T47D (cell line): ENCODE data around the gene RETSAT.
A peak's percentile ranks its signal among the peaks of the same experiment; 100 is the strongest.
"Not testable (repeated sequence)": the region's sequence is repeated elsewhere in the genome, so short reads cannot be mapped to it uniquely, and the experiment has no call there.

Experiments
- DNase-seq, 2 experiments: peaks; one replicate each; pipeline versions ENCODE4 v3.0.0 to v3.0.0-alpha.2; 2011 to 2012; ENCODE audit warnings: low read depth in 1 of 2, low spot score in 1 of 2
- JUND ChIP-seq: IDR thresholded peaks from 2 replicates; pipeline ENCODE4 v1.6.1; 2012; ENCODE audit warnings: low read depth
- in situ Hi-C: cut with HindIII; loops from 2 replicates; pipeline ENCODE4 v1.10.0; 2016; ENCODE audit warnings: low sequenced_read_pairs, low pct_unique_long_range_greater_than_20kb

RETSAT gene

GRCh38 chr2:85394261-85394681, 39.9 kb upstream of the RETSAT start:
- in situ Hi-C loops = no loop called here
- peak in 1 of 2 experiments; percentile 36 for DNase-seq
- no peak for TF ChIP-seq JUND

GRCh38 chr2:85393836-85394235, 39.5 kb upstream of the RETSAT start:
- in situ Hi-C loops = no loop called here
- TF ChIP-seq JUND = no peak
- no peak for DNase-seq

DNA sequence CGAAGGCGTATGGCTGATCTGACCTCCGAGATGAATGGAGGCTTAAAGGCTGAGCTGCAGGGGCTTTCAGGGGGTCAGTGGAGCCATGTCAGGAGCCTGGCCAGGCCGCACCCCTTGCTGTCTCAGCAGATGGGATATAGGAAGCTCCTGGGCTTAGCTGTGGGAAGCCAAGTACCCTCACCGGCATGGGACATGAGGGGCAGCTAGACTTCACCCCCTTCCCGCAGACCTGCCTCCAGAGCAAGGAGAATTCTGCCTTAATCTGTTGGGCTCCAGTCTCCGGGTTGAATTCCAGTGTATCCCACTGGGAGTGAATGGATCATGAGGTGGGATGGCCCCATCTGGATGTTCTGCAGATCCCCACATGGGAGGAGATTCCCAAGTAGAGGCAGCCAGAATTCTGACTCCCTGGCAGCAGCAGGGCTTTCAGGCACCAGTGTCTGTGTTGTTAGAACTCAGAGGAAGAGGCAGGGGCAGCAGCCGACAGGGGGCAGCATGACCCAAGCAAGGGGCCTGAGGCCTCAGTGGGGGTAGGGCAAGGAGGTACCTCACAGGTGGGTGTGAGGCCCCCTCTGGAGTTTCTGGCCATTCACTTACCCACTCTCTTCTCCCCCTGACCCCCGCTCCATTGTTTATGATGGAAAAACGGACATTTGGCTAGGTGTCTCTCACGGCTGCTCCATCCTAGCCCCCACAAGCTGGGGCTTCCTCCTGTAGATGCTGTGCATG, 36.8 kb upstream of the RETSAT start:
- no peak for TF ChIP-seq JUND
- in situ Hi-C loops = no loop called here
- peak in 1 of 2 experiments; percentile 57 for DNase-seq

DNA sequence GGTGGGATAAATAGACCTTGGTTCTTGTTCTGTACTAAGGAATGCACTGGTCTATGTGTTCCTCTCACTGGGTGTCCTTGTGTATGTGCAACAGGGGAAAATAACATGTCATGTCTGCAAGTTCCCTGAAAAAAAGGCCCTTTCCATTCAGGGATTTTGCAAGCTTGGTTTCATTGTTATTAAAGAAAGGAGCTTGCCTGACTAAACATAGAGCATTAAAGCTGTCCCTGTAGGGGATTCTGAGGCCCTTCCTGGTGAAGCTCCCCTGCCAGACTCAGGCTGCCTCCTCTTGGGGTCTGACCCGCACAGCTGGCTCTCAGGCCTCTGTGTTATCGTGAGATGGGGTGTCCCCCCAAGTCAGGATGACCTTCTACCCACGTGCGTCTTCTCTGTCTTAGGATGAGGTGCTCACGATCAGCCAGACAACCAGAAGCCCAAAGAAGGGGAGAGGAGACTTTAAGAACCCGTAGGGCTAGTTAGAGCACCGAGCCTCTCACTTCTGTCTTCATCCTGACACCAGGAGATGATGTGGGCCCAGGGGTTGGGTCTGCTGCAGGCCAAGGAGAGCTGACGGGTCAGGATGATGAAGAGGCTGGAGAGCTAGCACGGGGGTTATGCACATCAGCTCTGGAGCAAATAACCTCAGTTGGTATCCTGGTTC, 34.7 kb upstream of the RETSAT start:
- TF ChIP-seq JUND = no peak
- no peak for DNase-seq
- in situ Hi-C loops = no loop called here

- in situ Hi-C loops = no loop called here
- TF ChIP-seq JUND = no peak
- DNase-seq = no peak
Observed at GRCh38 chr2:85387754-85388153, 33.4 kb upstream of the RETSAT start.

- in situ Hi-C loops = no loop called here
Observed at GRCh38 chr2:85385746-85386145, 31.4 kb upstream of the RETSAT start.

GRCh38 chr2:85383850-85384249, 29.5 kb upstream of the RETSAT start:
- TF ChIP-seq JUND = no peak
- DNase-seq = no peak
- in situ Hi-C loops = no loop called here

More at GRCh38 chr2:85385746-85386145, 31.4 kb upstream of the RETSAT start:
- DNase-seq = no peak
- TF ChIP-seq JUND = no peak

DNA sequence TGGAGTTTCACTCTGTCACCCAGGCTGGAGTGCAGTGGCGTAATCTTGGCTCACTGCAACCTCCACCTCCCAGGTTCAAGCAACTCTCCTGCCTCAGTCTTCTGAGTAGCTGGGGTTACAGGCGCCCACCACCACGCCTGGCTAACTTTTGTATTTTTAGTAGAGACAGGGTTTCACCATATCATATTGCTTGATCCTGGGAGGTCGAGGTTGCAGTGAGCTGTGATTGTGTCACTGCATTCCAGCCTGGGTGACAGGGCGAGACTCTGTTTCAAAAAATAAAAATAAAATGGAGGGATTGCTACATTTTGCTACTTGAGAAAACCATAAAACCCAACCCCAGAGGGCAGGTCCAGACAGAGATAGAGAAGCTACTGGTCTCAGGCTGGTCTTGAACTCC, 28.8 kb upstream of the RETSAT start:
- DNase-seq, in situ Hi-C loops: not testable (repeated sequence)

- in situ Hi-C loops = no loop called here
- no peak for DNase-seq
- TF ChIP-seq JUND = no peak
Observed at GRCh38 chr2:85380048-85380447, 25.7 kb upstream of the RETSAT start.

- no peak for TF ChIP-seq JUND
- in situ Hi-C loops = no loop called here
- DNase-seq = no peak
Observed at GRCh38 chr2:85378257-85378656, 23.9 kb upstream of the RETSAT start.

DNA sequence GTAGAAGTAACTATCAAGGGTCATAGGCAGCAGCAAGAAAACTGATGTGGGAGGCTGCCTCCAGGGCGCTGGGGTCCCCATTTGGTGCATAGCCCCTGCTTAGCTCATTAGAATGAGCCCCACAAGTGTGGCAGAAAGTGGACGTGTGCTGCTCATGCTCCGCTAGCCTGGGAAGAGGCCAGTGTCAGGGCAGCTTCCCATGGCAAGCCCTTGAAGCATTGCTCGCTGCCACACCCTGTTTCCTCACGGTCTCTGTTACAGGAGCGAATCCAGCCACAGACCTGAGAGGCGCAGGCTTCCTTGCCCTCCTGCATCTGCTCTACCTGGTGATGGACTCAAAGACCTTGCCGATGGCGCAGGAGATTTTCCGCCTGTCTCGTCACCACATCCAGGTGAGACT, 22.8 kb upstream of the RETSAT start:
- DNase-seq = no peak
- no peak for TF ChIP-seq JUND
- in situ Hi-C loops = no loop called here

- TF ChIP-seq JUND = no peak
- DNase-seq = no peak
- in situ Hi-C loops = no loop called here
Observed at GRCh38 chr2:85376291-85377065, 22.1 kb upstream of the RETSAT start.

DNA sequence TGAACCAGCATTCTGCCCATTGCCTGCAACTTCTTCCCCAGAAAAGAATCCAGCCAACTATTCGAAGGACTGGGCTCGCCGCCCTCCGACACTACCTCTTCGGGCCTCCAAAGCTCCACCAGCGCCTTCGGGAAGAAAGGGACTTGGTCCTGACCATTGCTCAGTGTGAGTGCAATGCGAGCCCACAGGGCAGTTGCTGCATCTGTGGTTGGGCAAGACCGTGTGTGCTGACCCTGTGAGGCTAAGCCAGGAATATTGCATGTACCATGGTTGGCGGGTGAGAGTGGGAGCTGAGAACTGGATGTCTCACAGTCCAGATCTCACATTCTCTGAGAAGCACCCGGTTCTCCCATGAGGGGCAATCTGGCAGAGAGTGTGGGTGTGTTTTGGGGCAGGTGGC, 16.7 kb upstream of the RETSAT start:
- in situ Hi-C loops = no loop called here
- TF ChIP-seq JUND = no peak
- no peak for DNase-seq
